ENCODE measurements around the gene STAC3.
A peak's percentile ranks its signal among the peaks of the same experiment; 100 is the strongest.
"Not testable (repeated sequence)": the region's sequence is repeated elsewhere in the genome, so short reads cannot be mapped to it uniquely, and the experiment has no call there.

The STAC3 gene

GRCh38 chr12:57250956-57251355, at the start of gene STAC3:
STAC3 (minus strand) TSS chr12:57251187; CDS start chr12:57249636, 1,551 bp downstream.
- no peak within 1 kb of the TSS for H3K4me3 Mint-ChIP-seq
- peaks cover under 1% of the 10 kb centered on the region for H3K36me3 Mint-ChIP-seq (ENCODE audit: low read depth)
- no peak within 1 kb of the TSS for H3K27ac Mint-ChIP-seq
- H3K9me3 Mint-ChIP-seq, result no peaks in the 10 kb centered on the region
- peaks cover 8% of the 10 kb centered on the region for H3K4me1 Mint-ChIP-seq (ENCODE audit: low read depth)
- H3K27me3 Mint-ChIP-seq (ENCODE audit: low read depth), result no peaks in the 10 kb centered on the region
- DNase-seq (ENCODE audit: low spot score), result no peak

GRCh38 chr12:57299514-57300016, 48.6 kb upstream of the STAC3 start:
- Mint-ChIP-seq H3K36me3 (ENCODE audit: low read depth) (peaks cover 41% of the 10 kb centered on the region), H3K4me3 (no peak overlapping the region), H3K9me3 (no peaks in the 10 kb centered on the region), H3K27me3 (ENCODE audit: low read depth) (no peaks in the 10 kb centered on the region), H3K27ac (no peak overlapping the region), H3K4me1 (ENCODE audit: low read depth) (no peaks in the 10 kb centered on the region)
- no peak for DNase-seq (ENCODE audit: low spot score)

DNA sequence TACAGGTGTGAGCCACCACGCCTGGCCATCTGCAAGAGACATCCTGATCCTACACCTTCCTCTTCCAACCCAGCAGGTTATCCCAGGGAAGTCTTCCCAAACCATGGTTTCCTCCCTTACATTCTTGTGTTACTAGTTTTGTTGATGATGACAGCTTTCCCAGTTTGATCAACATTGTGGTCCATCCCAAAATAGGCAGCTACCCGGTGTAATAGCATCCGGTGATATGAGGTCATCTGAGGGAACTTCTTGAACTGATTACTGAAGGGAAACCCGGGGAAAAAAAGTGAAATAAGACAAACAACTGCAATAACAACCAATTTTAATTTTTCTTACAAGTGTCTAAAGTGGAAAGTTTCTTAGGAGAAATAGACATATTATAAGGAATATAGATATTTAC, 45.3 kb upstream of the STAC3 start:
- no peak overlapping the region for H3K27ac Mint-ChIP-seq
- no peaks in the 10 kb centered on the region for H3K9me3 Mint-ChIP-seq
- H3K27me3 Mint-ChIP-seq (ENCODE audit: low read depth), result no peaks in the 10 kb centered on the region
- H3K36me3 Mint-ChIP-seq (ENCODE audit: low read depth), result peaks cover 31% of the 10 kb centered on the region
- H3K4me3 Mint-ChIP-seq, result no peak overlapping the region
- DNase-seq (ENCODE audit: low spot score), result no peak
- H3K4me1 Mint-ChIP-seq (ENCODE audit: low read depth), result no peaks in the 10 kb centered on the region

DNA sequence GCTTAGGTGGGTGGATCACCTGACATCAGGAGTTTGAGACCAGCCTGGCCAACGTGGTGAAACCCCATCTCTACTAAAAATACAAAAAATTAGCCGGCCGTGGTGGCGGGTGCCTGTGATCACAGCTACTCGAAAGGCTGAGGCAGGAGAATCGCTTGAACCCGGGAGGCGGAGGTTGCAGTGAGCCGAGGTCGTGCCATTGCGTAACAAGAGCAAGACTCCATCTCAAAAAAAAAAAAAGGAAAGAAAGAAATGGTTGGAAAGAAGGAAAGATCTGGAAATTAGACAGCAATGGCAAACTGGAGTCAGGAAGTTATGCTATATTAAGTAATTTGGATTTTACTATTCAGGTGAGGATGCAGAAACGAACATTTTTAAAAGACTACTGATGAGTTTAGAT, 31.1 kb upstream of the STAC3 start:
- H3K4me3 Mint-ChIP-seq; H3K27ac Mint-ChIP-seq; H3K9me3 Mint-ChIP-seq; H3K27me3 Mint-ChIP-seq (ENCODE audit: low read depth); DNase-seq (ENCODE audit: low spot score): not testable (repeated sequence)
- peaks cover 55% of the 10 kb centered on the region for H3K36me3 Mint-ChIP-seq (ENCODE audit: low read depth)
- peaks cover 14% of the 10 kb centered on the region for H3K4me1 Mint-ChIP-seq (ENCODE audit: low read depth)

- peak; percentile 86 for DNase-seq (ENCODE audit: low spot score)
- no peaks in the 10 kb centered on the region for H3K9me3 Mint-ChIP-seq
- peaks cover 57% of the 10 kb centered on the region for H3K36me3 Mint-ChIP-seq (ENCODE audit: low read depth)
- peaks cover 16% of the 10 kb centered on the region for H3K4me1 Mint-ChIP-seq (ENCODE audit: low read depth)
- peak overlapping the region; percentile 90 for H3K27ac Mint-ChIP-seq
- H3K27me3 Mint-ChIP-seq (ENCODE audit: low read depth), result no peaks in the 10 kb centered on the region
- peak overlapping the region; percentile 60 for H3K4me3 Mint-ChIP-seq
Measured at GRCh38 chr12:57280211-57281062, 29.4 kb upstream of the STAC3 start.

DNA sequence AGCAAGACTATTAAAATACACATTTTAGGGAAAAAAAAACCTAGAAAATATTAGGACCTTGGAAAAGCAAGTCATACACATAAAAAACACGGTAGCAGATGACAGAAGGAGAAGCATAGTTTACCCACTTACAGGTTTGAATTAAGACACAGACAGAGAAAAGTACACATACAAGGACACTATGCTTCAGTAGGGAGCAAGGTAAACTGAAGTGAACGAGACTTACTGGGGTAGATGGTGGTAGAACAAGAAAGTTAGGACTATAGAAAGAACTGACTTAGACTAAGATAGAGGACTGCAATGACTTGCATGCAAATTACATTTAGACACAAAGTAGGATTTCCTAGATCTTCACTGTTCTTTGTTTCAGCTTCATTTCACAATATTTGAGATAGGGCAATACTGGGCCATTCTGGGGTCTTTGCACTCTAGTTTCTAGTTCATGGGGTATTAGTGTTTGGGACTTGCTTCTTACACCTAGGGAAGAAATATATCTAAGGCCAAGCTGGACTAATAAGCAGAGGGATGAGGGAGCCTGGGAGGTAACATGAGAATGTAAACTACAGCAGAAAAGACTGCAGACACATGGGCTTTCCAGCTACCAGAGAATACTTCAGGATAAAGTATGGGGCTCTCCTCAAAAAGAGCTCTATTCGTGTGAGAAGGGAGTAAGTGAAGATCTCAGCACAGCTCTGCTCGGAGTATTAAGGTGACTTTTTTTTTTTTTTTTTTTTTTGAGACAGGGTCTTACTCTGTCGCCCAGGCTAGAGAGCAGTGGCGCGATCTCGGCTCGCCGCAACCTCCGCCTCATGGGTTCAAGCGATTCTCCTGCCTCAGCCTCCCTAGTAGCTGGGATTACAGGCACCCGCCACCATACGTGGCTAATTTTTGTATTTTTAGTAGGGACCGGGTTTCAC, 27.7 kb upstream of the STAC3 start:
- Mint-ChIP-seq H3K27ac (peak overlapping the region; percentile 15), H3K9me3 (no peaks in the 10 kb centered on the region), H3K4me1 (ENCODE audit: low read depth) (peaks cover 17% of the 10 kb centered on the region), H3K4me3 (no peak overlapping the region), H3K27me3 (ENCODE audit: low read depth) (no peaks in the 10 kb centered on the region), H3K36me3 (ENCODE audit: low read depth) (peaks cover 61% of the 10 kb centered on the region)
- no peak for DNase-seq (ENCODE audit: low spot score)

DNA sequence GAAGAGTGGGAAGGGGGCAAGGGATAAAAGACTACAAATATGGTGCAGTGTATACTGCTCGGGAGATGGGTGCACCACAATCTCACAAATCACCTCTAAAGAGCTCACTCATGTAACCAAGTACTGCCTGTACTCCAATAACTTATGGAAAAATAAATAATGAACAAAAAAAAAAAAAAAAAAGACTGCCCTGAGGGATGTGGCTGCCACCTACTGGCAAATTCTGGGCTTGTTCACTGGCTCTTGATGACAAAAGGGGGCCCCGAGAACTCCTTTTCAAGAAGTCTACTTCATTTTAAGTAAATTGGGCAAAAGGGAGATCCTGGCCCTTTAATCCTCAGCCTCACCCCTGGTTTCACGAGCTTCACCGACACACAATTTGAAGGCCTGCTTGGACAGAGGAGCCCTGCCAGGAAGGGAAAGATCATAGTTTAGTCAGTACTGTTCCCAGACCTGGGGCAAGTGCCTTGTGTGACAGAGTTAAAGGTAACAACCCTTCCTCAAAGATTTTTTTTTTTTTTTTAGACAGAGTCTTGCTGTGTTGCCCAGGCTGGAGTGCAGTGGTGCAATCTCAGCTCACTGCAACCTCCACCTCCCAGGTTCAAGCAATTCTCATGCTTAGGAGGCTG, 26.1 kb upstream of the STAC3 start:
- H3K4me3 Mint-ChIP-seq, result no peak overlapping the region
- H3K27ac Mint-ChIP-seq, result no peak overlapping the region
- DNase-seq (ENCODE audit: low spot score), result no peak
- H3K9me3 Mint-ChIP-seq, result no peaks in the 10 kb centered on the region
- peaks cover 17% of the 10 kb centered on the region for H3K4me1 Mint-ChIP-seq (ENCODE audit: low read depth)
- H3K36me3 Mint-ChIP-seq (ENCODE audit: low read depth), result peaks cover 65% of the 10 kb centered on the region
- H3K27me3 Mint-ChIP-seq (ENCODE audit: low read depth), result no peaks in the 10 kb centered on the region

- H3K4me1 Mint-ChIP-seq (ENCODE audit: low read depth), result peaks cover 19% of the 10 kb centered on the region
- not testable (repeated sequence) for H3K27ac Mint-ChIP-seq; H3K27me3 Mint-ChIP-seq (ENCODE audit: low read depth); H3K9me3 Mint-ChIP-seq; DNase-seq (ENCODE audit: low spot score); H3K4me3 Mint-ChIP-seq
- H3K36me3 Mint-ChIP-seq (ENCODE audit: low read depth), result peaks cover 66% of the 10 kb centered on the region
Measured at GRCh38 chr12:57276233-57276632, 25.2 kb upstream of the STAC3 start.

- Mint-ChIP-seq H3K9me3 (no peaks in the 10 kb centered on the region), H3K36me3 (ENCODE audit: low read depth) (peaks cover 62% of the 10 kb centered on the region), H3K27me3 (ENCODE audit: low read depth) (no peaks in the 10 kb centered on the region), H3K4me1 (ENCODE audit: low read depth) (peaks cover 5% of the 10 kb centered on the region), H3K27ac (no peak overlapping the region), H3K4me3 (no peak overlapping the region)
- DNase-seq (ENCODE audit: low spot score), result no peak
Measured at GRCh38 chr12:57273516-57273915, 22.5 kb upstream of the STAC3 start.

DNA sequence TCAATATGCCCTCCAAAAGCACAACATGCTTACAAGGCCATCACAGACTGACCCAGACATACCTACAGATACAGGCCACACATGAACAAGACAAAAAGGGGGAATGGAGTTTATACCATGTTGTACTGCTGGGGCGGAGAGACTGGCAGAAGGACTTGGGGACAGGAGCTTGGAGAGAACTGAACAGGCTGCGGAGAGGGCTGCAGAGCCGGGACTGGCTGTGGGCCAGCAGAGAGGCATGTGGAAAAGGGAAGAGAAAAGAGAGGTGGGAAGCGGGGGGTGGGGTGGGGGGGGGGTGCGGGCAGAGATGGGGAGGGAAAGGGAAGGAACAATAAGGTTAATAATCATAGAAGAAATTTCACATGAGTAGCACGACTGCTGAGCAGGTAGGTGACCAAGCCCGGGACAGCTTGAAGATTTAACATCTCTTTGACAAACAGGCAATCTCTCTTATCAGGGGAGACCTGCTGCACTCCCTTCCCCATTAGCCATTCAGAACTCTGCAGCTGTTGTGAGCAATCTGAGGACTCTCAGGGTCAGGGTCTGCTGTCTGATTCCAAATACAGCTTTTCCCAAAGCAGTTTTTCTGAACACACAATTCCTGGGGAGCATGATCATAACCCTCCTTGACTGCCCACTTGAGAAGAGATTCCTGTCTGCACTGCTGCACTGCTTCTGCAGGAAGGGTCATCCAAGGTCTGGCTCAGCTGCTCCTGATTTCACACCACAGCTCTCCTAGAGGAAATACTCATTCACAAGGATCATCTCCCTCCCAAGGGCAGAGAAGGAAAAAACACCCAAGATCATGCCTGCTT, 21.6 kb upstream of the STAC3 start:
- Mint-ChIP-seq H3K4me1 (ENCODE audit: low read depth) (peaks cover 7% of the 10 kb centered on the region), H3K9me3 (no peaks in the 10 kb centered on the region), H3K27ac (no peak overlapping the region), H3K4me3 (no peak overlapping the region), H3K36me3 (ENCODE audit: low read depth) (peaks cover 59% of the 10 kb centered on the region), H3K27me3 (ENCODE audit: low read depth) (no peaks in the 10 kb centered on the region)
- DNase-seq (ENCODE audit: low spot score), result no peak

DNA sequence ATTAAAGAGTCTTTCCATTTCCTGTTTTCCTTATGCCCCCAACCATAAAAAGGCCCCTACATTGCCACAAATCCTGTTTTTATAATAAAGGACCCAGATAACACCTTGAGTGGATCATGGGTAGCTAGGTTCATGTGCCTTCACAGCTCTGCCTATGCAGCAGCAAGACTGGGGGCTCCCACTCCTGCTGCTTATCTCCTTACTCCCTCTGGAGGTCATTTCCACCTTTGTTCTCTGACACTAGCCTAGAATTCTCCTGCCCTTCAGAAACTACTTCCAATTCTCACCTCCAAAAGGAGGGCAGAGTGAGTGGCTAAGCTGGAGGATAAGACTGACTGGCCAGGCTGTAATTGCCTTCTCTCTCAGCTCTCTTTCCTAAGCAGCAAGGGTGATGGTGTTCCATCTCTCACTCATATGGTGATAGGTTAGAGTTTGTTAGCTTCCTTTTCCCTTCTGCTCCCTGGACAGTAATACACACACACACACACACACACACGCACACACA, 20.0 kb upstream of the STAC3 start:
- Mint-ChIP-seq H3K36me3 (ENCODE audit: low read depth) (peaks cover 53% of the 10 kb centered on the region), H3K27ac (no peak overlapping the region), H3K9me3 (no peaks in the 10 kb centered on the region), H3K4me3 (no peak overlapping the region), H3K4me1 (ENCODE audit: low read depth) (peaks cover 7% of the 10 kb centered on the region), H3K27me3 (ENCODE audit: low read depth) (no peaks in the 10 kb centered on the region)
- DNase-seq (ENCODE audit: low spot score), result no peak

DNA sequence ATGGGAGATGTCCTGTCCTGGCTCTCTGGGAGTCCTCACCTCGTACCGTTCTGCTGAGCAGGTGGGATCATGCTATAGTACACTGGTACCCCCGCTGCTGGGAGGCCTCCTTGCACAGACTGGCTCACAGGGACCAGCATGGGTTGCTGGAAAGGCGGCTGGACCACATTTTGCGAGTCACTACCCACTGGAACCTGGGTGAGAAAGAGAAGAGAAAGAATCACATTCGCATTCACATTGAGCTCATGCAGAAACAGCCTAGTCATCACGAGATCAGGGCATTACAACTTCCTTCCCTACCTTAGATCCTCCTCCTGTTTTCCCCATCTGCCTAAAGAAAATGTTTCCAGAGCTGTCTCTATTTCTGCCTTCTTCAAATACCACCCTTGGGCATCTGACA, 17.3 kb upstream of the STAC3 start:
- DNase-seq (ENCODE audit: low spot score), result no peak
- H3K27ac Mint-ChIP-seq, result no peak overlapping the region
- H3K27me3 Mint-ChIP-seq (ENCODE audit: low read depth), result no peaks in the 10 kb centered on the region
- no peaks in the 10 kb centered on the region for H3K9me3 Mint-ChIP-seq
- peaks cover 39% of the 10 kb centered on the region for H3K36me3 Mint-ChIP-seq (ENCODE audit: low read depth)
- H3K4me3 Mint-ChIP-seq, result no peak overlapping the region
- H3K4me1 Mint-ChIP-seq (ENCODE audit: low read depth), result peaks cover 7% of the 10 kb centered on the region

DNA sequence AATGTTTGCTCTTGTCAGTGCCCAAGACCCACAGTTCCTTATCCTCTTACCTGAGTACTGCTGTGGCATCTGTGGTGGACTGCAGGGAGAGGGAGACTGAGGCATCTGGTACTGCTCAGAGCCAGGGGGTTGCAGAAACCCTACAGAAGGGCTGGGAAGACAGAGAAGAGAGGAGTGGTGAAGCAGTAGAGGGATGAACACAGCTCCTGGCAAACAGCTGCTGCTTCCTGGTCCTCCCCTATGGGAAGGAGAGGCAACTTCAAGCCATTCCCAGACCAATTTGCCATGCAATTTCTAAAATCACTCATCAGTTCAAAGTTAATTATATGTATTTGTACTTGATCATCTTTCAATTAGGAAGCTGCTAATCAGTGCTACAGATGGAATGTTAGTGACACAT, 15.7 kb upstream of the STAC3 start:
- Mint-ChIP-seq H3K27ac (no peak overlapping the region), H3K9me3 (no peaks in the 10 kb centered on the region), H3K4me3 (no peak overlapping the region), H3K4me1 (ENCODE audit: low read depth) (peaks cover 7% of the 10 kb centered on the region), H3K27me3 (ENCODE audit: low read depth) (no peaks in the 10 kb centered on the region), H3K36me3 (ENCODE audit: low read depth) (peaks cover 31% of the 10 kb centered on the region)
- no peak for DNase-seq (ENCODE audit: low spot score)
